ENCODE results near the gene ARRDC4. TPM values are rescaled to one million over a fixed set of nuclear protein-coding genes. Genes with fewer than 3 reads are reported as not detected.
A peak's percentile ranks its signal among the peaks of the same experiment; 100 is the strongest.

Gene ARRDC4
- total and polyA plus RNA-seq, 2 donors (not counting 3 experiments of a cell fraction or from before 2014, with no cell fraction given): 0.97 to 1.2 TPM

GRCh38 chr15:97995881-97996603, 35.5 kb downstream of the ARRDC4 start:
- Histone ChIP-seq H3K9ac (replicated peaks; ENCODE audit: extremely low read depth, insufficient read depth, low read length) (no peak overlapping the region), H3K9me1 (replicated peaks; ENCODE audit: control insufficient read depth, extremely low read depth, insufficient read depth, low read length) (no peaks in the 10 kb centered on the region), H3K27ac (ENCODE audit: insufficient read depth, low read depth, low read length) (no peak overlapping the region), H2AFZ (ENCODE audit: low read depth, low read length) (no peak overlapping the region), H4K20me1 (replicated peaks; ENCODE audit: control insufficient read depth, extremely low read depth, insufficient read depth, low read length) (no peaks in the 10 kb centered on the region), H3K9me3 (replicated peaks; ENCODE audit: control insufficient read depth, insufficient read depth, low read length) (no peaks in the 10 kb centered on the region), H3K4me2 (ENCODE audit: insufficient read depth, low read length) (no peak overlapping the region), H3K27me3 (ENCODE audit: control insufficient read depth in 2 of 2, insufficient read depth in 2 of 2, low read length in 2 of 2) (peaks cover 0 to 2% of the 10 kb centered on the region in 2 experiments), H3K36me3 (ENCODE audit: control insufficient read depth in 2 of 2, extremely low read depth in 1 of 2, insufficient read depth in 2 of 2, low read length in 2 of 2) (no peaks in the 10 kb centered on the region), H3K79me2 (ENCODE audit: control insufficient read depth, insufficient read depth, low read length) (no peaks in the 10 kb centered on the region), H3K4me3 (replicated peaks in 1 of 3; ENCODE audit: insufficient read depth in 1 of 3, low read depth in 1 of 3, low read length in 3 of 3) (no peak overlapping the region), H3K4me1 (ENCODE audit: control insufficient read depth, extremely low read depth, insufficient read depth, low read length) (peaks cover 13% of the 10 kb centered on the region)
- TF ChIP-seq MAX (IDR thresholded peaks at IDR 0.05; ENCODE audit: insufficient read depth, insufficient read length) (no peak), CTCF (IDR thresholded peaks at IDR 0.05; ENCODE audit: extremely low read depth in 1 of 2, insufficient read depth in 1 of 2, low read depth in 1 of 2, low read length in 2 of 2) (peak in 1 of 2 donors; percentile 26)
- FAIRE-seq (no peak), DNase-seq (ENCODE audit: low read depth, low spot score) (peak; percentile 16)
- CTCF ChIA-PET: no interaction called here
- POLR2A ChIA-PET: no interaction called here
- BruUV-seq (replicated peaks): no TSS peak
- intact Hi-C loops (cut with micrococcal nuclease) (no loop called here), dilution Hi-C loops (cut with MboI; ENCODE audit: extremely low pct_ligation_motif_present, low sequenced_read_pairs) (no loop called here)

GRCh38 chr15:97998307-97999071, 38.0 kb downstream of the ARRDC4 start:
- peaks cover 5% of the 10 kb centered on the region for H3K4me1 ChIP-seq (ENCODE audit: control insufficient read depth, extremely low read depth, insufficient read depth, low read length)
- dilution Hi-C loops (cut with MboI; ENCODE audit: extremely low pct_ligation_motif_present, low sequenced_read_pairs) (no loop called here), intact Hi-C loops (cut with micrococcal nuclease) (no loop called here)
- no peaks in the 10 kb centered on the region for H3K9me3 ChIP-seq (replicated peaks; ENCODE audit: control insufficient read depth, insufficient read depth, low read length)
- no peaks in the 10 kb centered on the region for H3K36me3 ChIP-seq (ENCODE audit: control insufficient read depth in 2 of 2, extremely low read depth in 1 of 2, insufficient read depth in 2 of 2, low read length in 2 of 2)
- no peak overlapping the region for H3K9ac ChIP-seq (replicated peaks; ENCODE audit: extremely low read depth, insufficient read depth, low read length)
- H3K4me2 ChIP-seq (ENCODE audit: insufficient read depth, low read length): no peak overlapping the region
- H2AFZ ChIP-seq (ENCODE audit: low read depth, low read length): no peak overlapping the region
- no TSS peak for BruUV-seq (replicated peaks)
- CTCF ChIA-PET: no interaction called here
- no peak for TF ChIP-seq JUN (IDR thresholded peaks at IDR 0.05; ENCODE audit: borderline replicate concordance, insufficient read depth, insufficient read length, low read depth)
- no peak for TF ChIP-seq POLR2AphosphoS5 (IDR thresholded peaks at IDR 0.05; ENCODE audit: insufficient read depth, low read depth, low read length)
- no peak for TF ChIP-seq FOS (IDR thresholded peaks at IDR 0.05; ENCODE audit: borderline replicate concordance, insufficient read depth, low read length)
- TF ChIP-seq EZH2 (IDR thresholded peaks at IDR 0.05; ENCODE audit: borderline replicate concordance, low read depth, low read length, severe bottlenecking): no peak
- no peak for TF ChIP-seq CTCF (IDR thresholded peaks at IDR 0.05; ENCODE audit: extremely low read depth in 1 of 2, insufficient read depth in 1 of 2, low read depth in 1 of 2, low read length in 2 of 2)
- TF ChIP-seq GATA2 (IDR thresholded peaks at IDR 0.05; ENCODE audit: insufficient read depth, insufficient read length, low read depth, low read length): no peak
- no peak for TF ChIP-seq POLR2A (IDR thresholded peaks at IDR 0.05; ENCODE audit: low read depth, low read length)
- no peak for TF ChIP-seq MAX (IDR thresholded peaks at IDR 0.05; ENCODE audit: insufficient read depth, insufficient read length)
- no peak for TF ChIP-seq MYC (IDR thresholded peaks at IDR 0.05; ENCODE audit: low read depth, low read length)
- no peaks in the 10 kb centered on the region for H4K20me1 ChIP-seq (replicated peaks; ENCODE audit: control insufficient read depth, extremely low read depth, insufficient read depth, low read length)
- no peaks in the 10 kb centered on the region for H3K79me2 ChIP-seq (ENCODE audit: control insufficient read depth, insufficient read depth, low read length)
- FAIRE-seq (no peak), DNase-seq (ENCODE audit: low read depth, low spot score) (no peak)
- no peak overlapping the region for H3K27ac ChIP-seq (ENCODE audit: insufficient read depth, low read depth, low read length)
- H3K4me3 ChIP-seq (replicated peaks in 1 of 3; ENCODE audit: insufficient read depth in 1 of 3, low read depth in 1 of 3, low read length in 3 of 3): no peak overlapping the region
- H3K27me3 ChIP-seq (ENCODE audit: control insufficient read depth in 2 of 2, insufficient read depth in 2 of 2, low read length in 2 of 2): peaks cover 0 to 2% of the 10 kb centered on the region in 2 experiments
- no peaks in the 10 kb centered on the region for H3K9me1 ChIP-seq (replicated peaks; ENCODE audit: control insufficient read depth, extremely low read depth, insufficient read depth, low read length)
- POLR2A ChIA-PET: no interaction called here
